Erythroblast (primary cell): ENCODE results near the gene CDK5RAP2.
"Not testable (repeated sequence)": the region's sequence is repeated elsewhere in the genome, so short reads cannot be mapped to it uniquely, and the experiment has no call there.

Experiments used
- DNase-seq, 2 experiments: peaks; one replicate each; lab custom pipeline; 2025; lab: John Stamatoyannopoulos, UW
- GATA1 ChIP-seq: IDR thresholded peaks from 2 replicates; pipeline ENCODE4 v1.6.1; 2011; ENCODE audit warnings: low read depth, mild to moderate bottlenecking, control low read depth, low read length, moderate library complexity
- POLR2A ChIP-seq: IDR thresholded peaks from 2 replicates; pipeline ENCODE4 v1.6.1; 2011; ENCODE audit warnings: mild to moderate bottlenecking, low read length

The CDK5RAP2 gene

GRCh38 chr9:120528829-120529228 is 51.1 kb downstream of the CDK5RAP2 start:
- DNase-seq = no peak
- TF ChIP-seq GATA1 (no peak), POLR2A (no peak)

GRCh38 chr9:120528327-120528726 is 51.6 kb downstream of the CDK5RAP2 start:
- TF ChIP-seq GATA1 (no peak), POLR2A (no peak)
- no peak for DNase-seq

GRCh38 chr9:120526534-120526933 is 53.4 kb downstream of the CDK5RAP2 start:
- no peak for DNase-seq
- TF ChIP-seq GATA1 = no peak
- no peak for TF ChIP-seq POLR2A

- TF ChIP-seq POLR2A (no peak), GATA1 (no peak)
- DNase-seq = no peak
Measured at GRCh38 chr9:120524863-120525262, 55.1 kb downstream of the CDK5RAP2 start.

- DNase-seq = no peak
- TF ChIP-seq GATA1 (no peak), POLR2A (no peak)
Measured at GRCh38 chr9:120524038-120524437, 55.9 kb downstream of the CDK5RAP2 start.

- no peak for TF ChIP-seq POLR2A
- DNase-seq = no peak
Measured at GRCh38 chr9:120522558-120522957, 57.4 kb downstream of the CDK5RAP2 start.

- no peak for TF ChIP-seq GATA1
- no peak for DNase-seq
Measured at GRCh38 chr9:120522032-120522431, 57.9 kb downstream of the CDK5RAP2 start.

GRCh38 chr9:120521101-120521500 is 58.9 kb downstream of the CDK5RAP2 start:
- no peak for TF ChIP-seq POLR2A
- no peak for TF ChIP-seq GATA1
- DNase-seq = no peak

- DNase-seq = not testable (repeated sequence)
Measured at GRCh38 chr9:120515996-120516395, 64.0 kb downstream of the CDK5RAP2 start.

GRCh38 chr9:120515481-120515880 is 64.5 kb downstream of the CDK5RAP2 start:
- DNase-seq = not testable (repeated sequence)

GRCh38 chr9:120514405-120514804 is 65.6 kb downstream of the CDK5RAP2 start:
- no peak for DNase-seq
- TF ChIP-seq POLR2A = no peak
- no peak for TF ChIP-seq GATA1

- TF ChIP-seq POLR2A = no peak
- TF ChIP-seq GATA1 = no peak
- peak in 1 of 2 experiments; percentile 2 for DNase-seq
Measured at GRCh38 chr9:120513825-120514396, 66.1 kb downstream of the CDK5RAP2 start.

GRCh38 chr9:120510816-120511215 is 69.2 kb downstream of the CDK5RAP2 start:
- TF ChIP-seq GATA1 = no peak

GRCh38 chr9:120507936-120508510 is 71.9 kb downstream of the CDK5RAP2 start:
- TF ChIP-seq POLR2A (no peak), GATA1 (no peak)
- no peak for DNase-seq

More at GRCh38 chr9:120510816-120511215, 69.2 kb downstream of the CDK5RAP2 start:
- no peak for DNase-seq

GRCh38 chr9:120505186-120505585 is 74.8 kb downstream of the CDK5RAP2 start:
- no peak for DNase-seq
- TF ChIP-seq POLR2A = no peak
- TF ChIP-seq GATA1 = no peak

- DNase-seq = no peak
- TF ChIP-seq POLR2A (no peak), GATA1 (no peak)
Measured at GRCh38 chr9:120500733-120501132, 79.2 kb downstream of the CDK5RAP2 start.

- not testable (repeated sequence) for DNase-seq
Measured at GRCh38 chr9:120497865-120498264, 82.1 kb downstream of the CDK5RAP2 start.

- not testable (repeated sequence) for DNase-seq
Measured at GRCh38 chr9:120496438-120496837, 83.5 kb downstream of the CDK5RAP2 start.
